ENCODE data around the gene NEUROD1.

NEUROD1 gene

GRCh38 chr2:181697571-181697970 lies 17.3 kb upstream of the NEUROD1 start:
- no peak overlapping the region for H3K27ac ChIP-seq
- no peak for TF ChIP-seq CTCF (conservative IDR thresholded peaks at IDR 0.05)

- no peak overlapping the region for H3K27ac ChIP-seq
Measured at GRCh38 chr2:181697126-181697525, 16.8 kb upstream of the NEUROD1 start.

GRCh38 chr2:181694271-181694670 lies 14.0 kb upstream of the NEUROD1 start:
- TF ChIP-seq CTCF (conservative IDR thresholded peaks at IDR 0.05) = no peak
- no peak overlapping the region for H3K27ac ChIP-seq

More at GRCh38 chr2:181697126-181697525, 16.8 kb upstream of the NEUROD1 start:
- no peak for TF ChIP-seq CTCF (conservative IDR thresholded peaks at IDR 0.05)

GRCh38 chr2:181690860-181691259 lies 10.5 kb upstream of the NEUROD1 start:
- TF ChIP-seq CTCF (conservative IDR thresholded peaks at IDR 0.05) = no peak
- no peak overlapping the region for H3K27ac ChIP-seq

GRCh38 chr2:181686576-181687185 lies 6.4 kb upstream of the NEUROD1 start:
- no peak overlapping the region for H3K27ac ChIP-seq
- TF ChIP-seq CTCF (conservative IDR thresholded peaks at IDR 0.05) = no peak

GRCh38 chr2:181685150-181685688 lies 4.9 kb upstream of the NEUROD1 start:
- no peak for TF ChIP-seq CTCF (conservative IDR thresholded peaks at IDR 0.05)
- no peak overlapping the region for H3K27ac ChIP-seq

GRCh38 chr2:181684454-181685149 lies 4.3 kb upstream of the NEUROD1 start:
- H3K27ac ChIP-seq = no peak overlapping the region
- no peak for TF ChIP-seq CTCF (conservative IDR thresholded peaks at IDR 0.05)
